Measurements from ENCODE around the gene PPFIBP1. TPM values are rescaled to one million over a fixed set of nuclear protein-coding genes. Genes with fewer than 3 reads are reported as not detected.

PPFIBP1 gene
- total and polyA plus RNA-seq, 7 donors: 5.9 to 63.1 (median 28.3) TPM

DNA sequence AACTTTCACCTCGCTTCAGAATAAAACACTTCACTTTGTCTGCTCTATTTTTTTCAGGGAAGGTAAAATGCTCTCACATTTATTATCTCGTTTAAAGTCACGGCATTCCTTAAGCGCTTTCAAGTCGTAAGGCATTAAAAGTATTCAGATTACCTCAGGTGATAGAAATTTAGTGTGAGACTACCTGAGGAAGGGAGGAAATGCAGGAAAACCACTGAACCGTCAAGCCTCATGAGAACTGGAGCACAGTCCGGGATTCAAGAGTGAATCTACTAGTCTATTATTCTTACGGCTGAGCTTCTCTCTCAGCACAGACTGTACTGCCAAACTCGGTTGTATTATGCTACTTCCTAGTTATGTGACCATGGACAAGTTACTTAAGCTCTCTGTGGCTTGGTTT is 8.3 kb upstream of the PPFIBP1 start:
- ATAC-seq: no peak
- 75 to 78% (median 77%) methylated on average over 9 of the region's 9 CpGs for WGBS, 3 donors
- peaks cover 12% of the 10 kb centered on the region for H3K4me1 ChIP-seq
- no peak for DNase-seq
- no peak for TF ChIP-seq CTCF (IDR thresholded peaks at IDR 0.05)
- H3K4me3 ChIP-seq: no peak overlapping the region
- H3K27me3 ChIP-seq (ENCODE audit: insufficient read depth in 3 of 3, low read length in 2 of 3): no peaks in the 10 kb centered on the region
- H3K9me3 ChIP-seq: no peaks in the 10 kb centered on the region
- no peaks in the 10 kb centered on the region for H3K36me3 ChIP-seq (ENCODE audit: insufficient read depth in 1 of 2, low read depth in 1 of 2)
- H3K27ac ChIP-seq: no peak overlapping the region
- intact Hi-C loops (cut with DNase I): loop anchor here in 1 of 2 donors (10.0 kb wide), 1 partner anchor 71 kb away; the partner anchor contains the start of gene SMCO2

- DNase-seq (no peak), ATAC-seq (no peak)
- WGBS, 3 donors: 68 to 82% (median 69%) methylated on average over 4 of the region's 4 CpGs
- Histone ChIP-seq H3K27ac (no peak overlapping the region), H3K36me3 (ENCODE audit: insufficient read depth in 1 of 2, low read depth in 1 of 2) (no peaks in the 10 kb centered on the region), H3K4me3 (no peak overlapping the region), H3K4me1 (peaks cover 3% of the 10 kb centered on the region), H3K9me3 (no peaks in the 10 kb centered on the region), H3K27me3 (ENCODE audit: insufficient read depth in 3 of 3, low read length in 2 of 3) (no peaks in the 10 kb centered on the region)
- no peak for TF ChIP-seq CTCF (IDR thresholded peaks at IDR 0.05)
- intact Hi-C loops (cut with DNase I): loop anchor here in 1 of 2 donors (10.0 kb wide), 1 partner anchor 72 kb away; the partner anchor contains the start of gene SMCO2
Observed at GRCh38 chr12:27516625-27517024, 7.4 kb upstream of the PPFIBP1 start.

GRCh38 chr12:27517546-27517945 is 6.5 kb upstream of the PPFIBP1 start:
- WGBS, 3 donors: 91 to 97% (median 96%) methylated on average over 3 of the region's 3 CpGs

GRCh38 chr12:27517961-27518665 is 5.9 kb upstream of the PPFIBP1 start:
- Histone ChIP-seq H3K4me3 (no peak overlapping the region), H3K4me1 (peaks cover 3% of the 10 kb centered on the region), H3K9me3 (no peaks in the 10 kb centered on the region), H3K27me3 (ENCODE audit: insufficient read depth in 3 of 3, low read length in 2 of 3) (no peaks in the 10 kb centered on the region), H3K27ac (no peak overlapping the region), H3K36me3 (ENCODE audit: insufficient read depth in 1 of 2, low read depth in 1 of 2) (no peaks in the 10 kb centered on the region)
- intact Hi-C loops (cut with DNase I): loop anchor here in 1 of 2 donors (10.0 kb wide), 1 partner anchor 73 kb away; the partner anchor contains the start of gene SMCO2
- no peak for TF ChIP-seq CTCF (IDR thresholded peaks at IDR 0.05)
- 75 to 83% (median 79%) methylated on average over 7 of the region's 7 CpGs for WGBS, 3 donors
- ATAC-seq: no peak
- no peak for DNase-seq

More at GRCh38 chr12:27517546-27517945, 6.5 kb upstream of the PPFIBP1 start:
- Histone ChIP-seq H3K4me1 (no peaks in the 10 kb centered on the region), H3K4me3 (no peak overlapping the region), H3K27me3 (ENCODE audit: insufficient read depth in 3 of 3, low read length in 2 of 3) (no peaks in the 10 kb centered on the region), H3K36me3 (ENCODE audit: insufficient read depth in 1 of 2, low read depth in 1 of 2) (no peaks in the 10 kb centered on the region), H3K27ac (no peak overlapping the region), H3K9me3 (no peaks in the 10 kb centered on the region)
- TF ChIP-seq CTCF (IDR thresholded peaks at IDR 0.05): no peak
- DNase-seq (no peak), ATAC-seq (no peak)
- intact Hi-C loops (cut with DNase I): loop anchor here in 1 of 2 donors (10.0 kb wide), 1 partner anchor 73 kb away; the partner anchor contains the start of gene SMCO2

Measured in psoas muscle (tissue), 8 donors.